CD4-positive, alpha-beta T cell (primary cell): ENCODE data around the gene HOXA13. TPM values are rescaled to one million over a fixed set of nuclear protein-coding genes. Genes with fewer than 3 reads are reported as not detected.

Experiments
- ATAC-seq: fragments of 200-7000 bp; cut with Tn5 transposase; one replicate; pipeline ENCODE4 v1.10.0; 2022; ENCODE audit warnings: mild to moderate bottlenecking; ENCODE audit not compliant: poor library complexity
- CTCF ChIA-PET: fragments of 350-600 bp; sonication (Branson Sonifier 250); formaldehyde crosslinking; loops from one replicate; lab custom pipeline; 2021; ENCODE audit warnings: antibody characterized with exemption, inconsistent platforms; lab: Charles Lee
- POLR2A ChIA-PET: fragments of 350-600 bp; sonication (Branson Sonifier 250); formaldehyde crosslinking; loops from one replicate; lab custom pipeline; 2021; ENCODE audit warnings: antibody characterized with exemption, inconsistent platforms; lab: Charles Lee
- DNase-seq, 14 experiments: peaks; one replicate each; pipeline ENCODE4 v3.0.0-alpha.2; 2013 to 2020; ENCODE audit warnings: mixed read lengths in 2 of 14
- H3K27ac ChIP-seq, 2 donors: one replicate each; pipeline versions ENCODE4 v1.5.1 to v1.7.0; 2013; ENCODE audit warnings: low read length in 2 of 2, low read depth in 1 of 2, mild to moderate bottlenecking in 1 of 2
- H3K27me3 ChIP-seq, 2 experiments: 1 replicate in 1 of 2; 2 replicates in 1 of 2; pipeline versions ENCODE4 v1.6.1 to v1.7.0; 2013; ENCODE audit warnings: low read length in 2 of 2, control low read depth in 1 of 2, mild to moderate bottlenecking in 1 of 2, moderate library complexity in 1 of 2; ENCODE audit not compliant: insufficient read depth in 2 of 2, control insufficient read depth in 1 of 2
- H3K36me3 ChIP-seq: one replicate; pipeline ENCODE4 v1.6.1; 2013; ENCODE audit warnings: low read length, control low read depth; ENCODE audit not compliant: insufficient read depth
- H3K4me1 ChIP-seq: one replicate; pipeline ENCODE4 v1.6.1; 2013; ENCODE audit warnings: low read length, control low read depth; ENCODE audit not compliant: insufficient read depth
- H3K4me3 ChIP-seq: one replicate; pipeline ENCODE4 v1.5.1; 2013; ENCODE audit warnings: mild to moderate bottlenecking, low read length, moderate library complexity
- H3K9me3 ChIP-seq, 2 experiments: 1 replicate in 1 of 2; 2 replicates in 1 of 2; pipeline versions ENCODE4 v1.6.1 to v1.7.0; 2013; ENCODE audit warnings: low read length in 2 of 2, mild to moderate bottlenecking in 2 of 2, control low read depth in 1 of 2, moderate library complexity in 1 of 2; ENCODE audit not compliant: control insufficient read depth in 1 of 2, insufficient read depth in 1 of 2
- H3K27ac Mint-ChIP-seq: one replicate; pipeline ENCODE4 v1.8.0; 2020; ENCODE audit warnings: mixed read lengths
- H3K27me3 Mint-ChIP-seq: one replicate; pipeline ENCODE4 v1.8.0; 2021; ENCODE audit warnings: mixed read lengths
- H3K36me3 Mint-ChIP-seq: one replicate; pipeline ENCODE4 v1.8.0; 2021; ENCODE audit warnings: low read depth, mixed read lengths
- H3K4me1 Mint-ChIP-seq: one replicate; pipeline ENCODE4 v1.8.0; 2021; ENCODE audit warnings: low read depth, mixed read lengths
- H3K4me3 Mint-ChIP-seq: one replicate; pipeline ENCODE4 v1.8.0; 2020; ENCODE audit warnings: mild to moderate bottlenecking, mixed read lengths
- H3K9me3 Mint-ChIP-seq: one replicate; pipeline ENCODE4 v1.8.0; 2020; ENCODE audit warnings: mixed read lengths
- intact Hi-C, 2 experiments: fragments of 100-400 bp; cut with DNase I in 1 of 2; cut with micrococcal nuclease in 1 of 2; formaldehyde crosslinking; loops; one replicate each; pipeline versions ENCODE4 v1.15.1 to v1.9.0; 2023 to 2025; cut with DNase I, micrococcal nuclease
- total RNA-seq, 174 experiments: library from RNA in 2 of 174; stranded (reverse) in 2 of 174; gene quantifications; one replicate each; pipeline ENCODE4 v1.2.3 and lab custom pipeline; 2021 to 2026
- TF ChIP-seq, protein P1 (sequence below): fragments of 200-600 bp; IDR thresholded peaks from one replicate; pipeline ENCODE4 v1.8.0; 2022; ENCODE audit warnings: antibody characterized with exemption, mild to moderate bottlenecking

Gene HOXA13
- total RNA-seq, 2 experiments from 2014 or later: not detected

DNA sequence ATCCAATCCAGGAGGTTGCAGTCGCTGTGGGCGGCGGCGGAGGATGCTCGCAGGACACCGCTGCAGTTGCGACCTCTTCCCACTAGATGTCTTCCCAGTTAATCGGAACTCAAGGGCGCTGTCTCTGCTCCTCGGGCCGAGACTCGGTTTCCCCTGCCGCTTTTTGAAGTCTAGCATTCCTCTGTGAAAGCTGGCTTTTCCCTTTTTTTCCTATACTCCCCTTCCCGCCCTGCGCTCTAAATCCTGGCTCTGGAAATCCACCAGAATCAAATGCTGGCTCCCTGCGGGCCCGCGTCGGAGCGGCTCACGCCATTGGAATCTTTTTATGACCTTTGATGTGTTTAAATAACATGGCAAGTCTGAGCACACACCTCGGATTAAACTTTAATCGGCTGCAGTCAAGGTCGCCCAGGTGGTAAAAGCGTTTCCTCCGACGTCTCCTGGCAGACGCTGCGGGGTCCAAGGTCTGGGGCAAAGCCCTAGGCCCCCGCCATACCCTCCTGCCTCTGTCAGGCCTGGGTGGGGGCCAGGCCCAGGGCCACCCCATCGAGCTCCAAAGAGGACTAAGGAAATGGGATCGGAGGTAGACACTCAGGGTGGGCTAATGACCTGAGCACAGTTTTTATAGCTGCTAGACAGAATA, 10.7 kb upstream of the HOXA13 start:
- peak overlapping the region; percentile 20 for H3K4me3 ChIP-seq
- peaks cover 0 to 24% of the 10 kb centered on the region in 2 experiments for H3K9me3 ChIP-seq
- Mint-ChIP-seq H3K27me3 (peaks cover 98% of the 10 kb centered on the region), H3K27ac (no peak overlapping the region), H3K4me1 (peaks cover 22% of the 10 kb centered on the region), H3K9me3 (no peaks in the 10 kb centered on the region), H3K4me3 (peak overlapping the region; percentile 59), H3K36me3 (no peaks in the 10 kb centered on the region)
- ATAC-seq (peak; percentile 69), DNase-seq (peak in 7 of 14 experiments; percentile 31 to 69 (median 41))
- ChIA-PET POLR2A (no interaction called here), CTCF (interaction anchor here (0.9 to 1.9 kb wide), 6 partner anchors 11 to 886 kb away, joined by 4 to 8 read pairs (median 4); partner anchors contain the start of gene HOXA13)
- no peaks in the 10 kb centered on the region for H3K36me3 ChIP-seq
- peaks cover 81 to 100% of the 10 kb centered on the region in 2 experiments for H3K27me3 ChIP-seq
- H3K4me1 ChIP-seq: peaks cover 27% of the 10 kb centered on the region
- intact Hi-C loops: loop anchor here (5.0 kb wide), 4 partner anchors 362 to 812 kb away; no protein-coding TSS in a partner anchor
- TF ChIP-seq, protein P1, sequence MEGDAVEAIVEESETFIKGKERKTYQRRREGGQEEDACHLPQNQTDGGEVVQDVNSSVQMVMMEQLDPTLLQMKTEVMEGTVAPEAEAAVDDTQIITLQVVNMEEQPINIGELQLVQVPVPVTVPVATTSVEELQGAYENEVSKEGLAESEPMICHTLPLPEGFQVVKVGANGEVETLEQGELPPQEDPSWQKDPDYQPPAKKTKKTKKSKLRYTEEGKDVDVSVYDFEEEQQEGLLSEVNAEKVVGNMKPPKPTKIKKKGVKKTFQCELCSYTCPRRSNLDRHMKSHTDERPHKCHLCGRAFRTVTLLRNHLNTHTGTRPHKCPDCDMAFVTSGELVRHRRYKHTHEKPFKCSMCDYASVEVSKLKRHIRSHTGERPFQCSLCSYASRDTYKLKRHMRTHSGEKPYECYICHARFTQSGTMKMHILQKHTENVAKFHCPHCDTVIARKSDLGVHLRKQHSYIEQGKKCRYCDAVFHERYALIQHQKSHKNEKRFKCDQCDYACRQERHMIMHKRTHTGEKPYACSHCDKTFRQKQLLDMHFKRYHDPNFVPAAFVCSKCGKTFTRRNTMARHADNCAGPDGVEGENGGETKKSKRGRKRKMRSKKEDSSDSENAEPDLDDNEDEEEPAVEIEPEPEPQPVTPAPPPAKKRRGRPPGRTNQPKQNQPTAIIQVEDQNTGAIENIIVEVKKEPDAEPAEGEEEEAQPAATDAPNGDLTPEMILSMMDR: peak; percentile 81
- H3K27ac ChIP-seq: no peak overlapping the region

DNA sequence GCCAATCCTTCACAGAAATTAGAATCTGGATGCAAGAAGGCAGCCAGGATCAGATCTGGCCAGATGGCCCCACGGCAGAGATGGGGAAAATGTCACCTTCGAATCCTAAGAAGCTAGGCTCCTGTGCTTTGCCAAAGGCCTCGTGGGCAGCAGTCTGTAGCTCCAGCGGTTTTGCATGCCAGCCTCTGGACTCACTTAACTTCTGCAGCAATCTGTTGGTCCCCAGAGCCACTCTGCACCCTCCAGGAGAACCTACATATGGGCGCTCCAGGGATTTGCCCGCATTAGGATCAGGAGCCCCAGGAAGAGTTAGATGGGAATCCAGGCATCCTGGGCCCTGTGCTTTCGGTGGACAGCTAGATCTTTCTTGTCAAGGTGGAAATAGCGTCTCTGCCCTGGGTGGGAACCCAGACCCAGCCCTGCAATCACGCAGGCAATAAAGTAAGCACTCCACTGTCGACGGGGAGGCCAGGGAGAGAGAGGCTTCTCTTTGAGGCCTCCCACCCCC, 10.1 kb upstream of the HOXA13 start:
- DNase-seq (no peak), ATAC-seq (no peak)
- TF ChIP-seq, protein P1: no peak
- no peaks in the 10 kb centered on the region for H3K36me3 ChIP-seq
- POLR2A ChIA-PET: no interaction called here
- Mint-ChIP-seq H3K9me3 (no peaks in the 10 kb centered on the region), H3K27me3 (peaks cover 97% of the 10 kb centered on the region), H3K4me3 (peak overlapping the region; percentile 59), H3K4me1 (peaks cover 25% of the 10 kb centered on the region), H3K36me3 (no peaks in the 10 kb centered on the region), H3K27ac (no peak overlapping the region)
- H3K27me3 ChIP-seq: peaks cover 83 to 100% of the 10 kb centered on the region in 2 experiments
- H3K4me1 ChIP-seq: peaks cover 33% of the 10 kb centered on the region
- intact Hi-C loops: loop anchor here (5.0 kb wide), 4 partner anchors 362 to 812 kb away; no protein-coding TSS in a partner anchor
- H3K4me3 ChIP-seq: no peak overlapping the region
- no peak overlapping the region for H3K27ac ChIP-seq
- CTCF ChIA-PET: interaction anchor here (0.9 to 1.9 kb wide), 5 partner anchors 14 to 886 kb away, joined by 4 to 8 read pairs (median 4); no protein-coding TSS in a partner anchor
- peaks cover 0 to 29% of the 10 kb centered on the region in 2 experiments for H3K9me3 ChIP-seq

DNA sequence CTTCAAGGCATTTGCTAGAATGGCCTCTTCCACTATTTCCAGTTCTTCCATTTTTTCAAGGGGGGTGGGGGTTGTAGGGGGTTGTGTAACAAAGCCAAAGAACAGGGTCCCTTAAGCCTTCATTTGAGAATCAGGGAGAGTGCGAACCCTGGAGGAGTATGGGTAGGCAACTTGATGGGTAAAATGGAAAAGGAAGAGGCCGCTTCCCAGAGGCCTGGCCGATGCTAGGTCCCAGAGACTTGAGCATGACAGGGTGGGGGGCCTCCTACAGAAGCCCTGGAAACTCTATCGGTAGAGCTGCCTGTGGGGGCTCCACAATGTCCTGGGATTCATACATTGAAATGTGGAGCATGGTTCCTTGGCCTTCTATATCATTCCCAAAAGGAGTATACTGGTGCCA, 9.1 kb upstream of the HOXA13 start:
- ATAC-seq: no peak
- Mint-ChIP-seq H3K27me3 (peaks cover 97% of the 10 kb centered on the region), H3K9me3 (no peaks in the 10 kb centered on the region), H3K4me3 (no peak overlapping the region), H3K4me1 (peaks cover 35% of the 10 kb centered on the region), H3K27ac (no peak overlapping the region), H3K36me3 (no peaks in the 10 kb centered on the region)
- peaks cover 0 to 31% of the 10 kb centered on the region in 2 experiments for H3K9me3 ChIP-seq
- POLR2A ChIA-PET: no interaction called here
- H3K4me1 ChIP-seq: peaks cover 38% of the 10 kb centered on the region
- no peak overlapping the region for H3K27ac ChIP-seq
- H3K36me3 ChIP-seq: no peaks in the 10 kb centered on the region
- CTCF ChIA-PET: interaction anchor here (1.4 to 1.9 kb wide), 3 partner anchors 13 to 811 kb away, joined by 4 to 8 read pairs (median 4); no protein-coding TSS in a partner anchor
- no peak for DNase-seq
- intact Hi-C loops: no loop called here
- TF ChIP-seq, protein P1: no peak
- H3K27me3 ChIP-seq: peaks cover 85 to 100% of the 10 kb centered on the region in 2 experiments
- H3K4me3 ChIP-seq: no peak overlapping the region
